ENCODE results near the gene ACE2.

GRCh38 chrX:15600745-15601144 lies at the start of gene ACE2:
- TF ChIP-seq POLR2A (IDR thresholded peaks at IDR 0.05) (no peak), CTCF (IDR thresholded peaks at IDR 0.05) (no peak)
